HG03460 (cell line): ENCODE results near the gene IDH2.
A peak's percentile ranks its signal among the peaks of the same experiment; 100 is the strongest.
"Not testable (repeated sequence)": the region's sequence is repeated elsewhere in the genome, so short reads cannot be mapped to it uniquely, and the experiment has no call there.

ENCODE experiments used
- ATAC-seq: cut with Tn5 transposase; IDR thresholded peaks from one replicate; pipeline ENCODE4 v1.9.1; 2021; ENCODE audit not compliant: unreplicated experiment

IDH2 gene

GRCh38 chr15:90115783-90116182 is 13.5 kb upstream of the IDH2 start:
- no peak for ATAC-seq

- ATAC-seq: no peak
These were observed 12.2 kb upstream of the IDH2 start for GRCh38 chr15:90114451-90114901.

GRCh38 chr15:90113166-90113565 is 10.9 kb upstream of the IDH2 start:
- no peak for ATAC-seq

GRCh38 chr15:90109163-90109751 is 7.0 kb upstream of the IDH2 start:
- ATAC-seq: not testable (repeated sequence)

GRCh38 chr15:90108038-90108437 is 5.8 kb upstream of the IDH2 start:
- not testable (repeated sequence) for ATAC-seq

- no peak for ATAC-seq
These were observed 4.4 kb upstream of the IDH2 start for GRCh38 chr15:90106522-90107117.

GRCh38 chr15:90105521-90105920 is 3.3 kb upstream of the IDH2 start:
- ATAC-seq: no peak

- ATAC-seq: no peak
These were observed 2.3 kb upstream of the IDH2 start for GRCh38 chr15:90104551-90104950.

GRCh38 chr15:90103701-90104329 is 1.5 kb upstream of the IDH2 start:
- ATAC-seq: no peak

- no peak for ATAC-seq
These were observed 919 bp downstream of the IDH2 start for GRCh38 chr15:90101130-90101968.

- ATAC-seq: no peak
These were observed 2.1 kb downstream of the IDH2 start for GRCh38 chr15:90099868-90100831.

GRCh38 chr15:90099072-90099867 is 3.0 kb downstream of the IDH2 start:
- ATAC-seq: no peak

GRCh38 chr15:90097475-90097874 is 4.8 kb downstream of the IDH2 start:
- ATAC-seq: peak; percentile 53

GRCh38 chr15:90095521-90095959 is 6.7 kb downstream of the IDH2 start:
- no peak for ATAC-seq

- ATAC-seq: no peak
These were observed 10.9 kb downstream of the IDH2 start for GRCh38 chr15:90091156-90091931.

GRCh38 chr15:90090226-90090848 is 11.9 kb downstream of the IDH2 start:
- ATAC-seq: no peak

- ATAC-seq: no peak
These were observed 14.7 kb downstream of the IDH2 start for GRCh38 chr15:90087454-90088154.

- peak; percentile 55 for ATAC-seq
These were observed 15.4 kb downstream of the IDH2 start for GRCh38 chr15:90086868-90087268.
